GM19468 (cell line): ENCODE data around the gene SPRY4.
"Not testable (repeated sequence)": the region's sequence is repeated elsewhere in the genome, so short reads cannot be mapped to it uniquely, and the experiment has no call there.

Experiments
- ATAC-seq: cut with Tn5 transposase; IDR thresholded peaks from one replicate; pipeline ENCODE4 v1.9.1; 2021; ENCODE audit warnings: mild to moderate bottlenecking, moderate library complexity, moderate number of reproducible peaks; ENCODE audit not compliant: unreplicated experiment; ENCODE audit errors: extremely low read depth

Gene SPRY4

GRCh38 chr5:142276517-142276916, 48.3 kb downstream of the SPRY4 start:
- no peak for ATAC-seq

GRCh38 chr5:142275496-142275895, 49.3 kb downstream of the SPRY4 start:
- no peak for ATAC-seq

GRCh38 chr5:142272596-142272995, 52.2 kb downstream of the SPRY4 start:
- ATAC-seq, result not testable (repeated sequence)

DNA sequence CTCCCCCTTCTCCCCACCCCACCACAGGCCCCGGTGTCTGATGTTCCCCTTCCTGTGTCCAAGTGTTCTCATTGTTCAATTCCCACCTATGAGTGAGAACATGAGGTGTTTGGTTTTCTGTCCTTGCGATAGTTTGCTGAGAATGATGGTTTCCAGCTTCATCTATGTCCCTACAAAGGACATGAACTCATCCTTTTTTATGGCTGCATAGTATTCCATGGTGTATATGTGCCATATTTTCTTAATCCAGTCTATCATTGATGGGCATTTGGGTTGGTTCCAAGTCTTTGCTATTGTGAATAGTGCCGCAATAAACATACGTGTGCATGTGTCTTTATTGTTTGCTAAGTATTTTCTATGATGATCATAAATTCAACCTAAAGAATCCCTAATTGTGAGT, 60.7 kb downstream of the SPRY4 start:
- not testable (repeated sequence) for ATAC-seq

DNA sequence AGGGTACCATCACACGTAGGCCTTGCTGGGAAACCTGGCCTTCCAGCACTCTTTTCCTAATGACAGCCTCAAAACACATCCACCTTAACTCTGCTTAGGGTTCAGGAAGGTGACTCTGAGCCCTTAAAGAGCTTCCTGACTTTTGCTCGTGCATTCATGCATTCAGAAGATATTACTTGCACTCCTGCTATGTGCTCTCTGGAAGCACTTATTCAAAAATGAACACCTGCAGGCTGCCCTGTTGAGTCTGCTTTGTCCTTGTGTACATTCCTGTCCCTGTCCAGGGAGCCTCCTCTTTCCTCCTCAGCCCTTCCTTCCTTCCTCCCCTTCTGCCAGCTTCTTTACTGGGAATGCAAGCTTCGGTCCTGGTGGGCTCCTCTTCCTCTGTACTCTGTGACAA, 61.5 kb downstream of the SPRY4 start:
- no peak for ATAC-seq

DNA sequence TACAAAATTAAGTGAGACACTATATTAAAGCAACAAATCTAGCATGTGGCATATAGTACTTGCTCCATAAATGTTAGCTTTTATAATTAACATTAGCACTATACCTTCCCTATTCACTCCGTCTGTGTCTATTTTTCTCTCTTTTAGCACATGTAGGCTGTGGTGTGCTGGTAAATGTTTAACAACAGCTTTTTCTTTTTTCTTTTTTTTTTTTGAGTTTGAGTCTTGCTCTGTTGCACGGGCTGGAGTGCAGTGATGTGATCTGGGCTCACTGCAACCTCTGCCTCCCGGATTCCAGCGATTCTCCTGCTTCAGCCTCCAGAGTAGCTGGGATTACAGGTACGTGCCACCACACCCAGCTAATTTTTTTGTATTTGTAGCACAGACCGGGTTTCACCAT, 62.1 kb downstream of the SPRY4 start:
- ATAC-seq, result no peak
